GM12878 (cell line): ENCODE measurements around the gene NEUROD1.

ENCODE experiments used
- CTCF ChIP-seq, 3 experiments: IDR thresholded peaks in 2 of 3; conservative IDR thresholded peaks in 1 of 3; 2 replicates each; pipeline ENCODE4 v1.5.1; 2011; ENCODE audit warnings: low read depth in 3 of 3, low read length in 3 of 3, mild to moderate bottlenecking in 3 of 3, control low read depth in 2 of 3, moderate library complexity in 2 of 3, inconsistent platforms in 1 of 3, mixed read lengths in 1 of 3; ENCODE audit not compliant: control insufficient read depth in 2 of 3, insufficient read depth in 1 of 3; ENCODE audit errors: extremely low read depth in 1 of 3
- POLR2A ChIP-seq: IDR thresholded peaks from 2 replicates; pipeline ENCODE4 v1.6.1; 2011; ENCODE audit warnings: low read depth, mild to moderate bottlenecking, low read length
- SIN3A ChIP-seq: IDR thresholded peaks from 2 replicates; pipeline ENCODE4 v1.6.1; 2012; ENCODE audit warnings: low read depth, low read length, improper control_type of control experiment
- TBL1XR1 ChIP-seq: IDR thresholded peaks from 2 replicates; pipeline ENCODE4 v1.6.1; 2012; ENCODE audit warnings: low read depth, low read length, improper control_type of control experiment

DNA sequence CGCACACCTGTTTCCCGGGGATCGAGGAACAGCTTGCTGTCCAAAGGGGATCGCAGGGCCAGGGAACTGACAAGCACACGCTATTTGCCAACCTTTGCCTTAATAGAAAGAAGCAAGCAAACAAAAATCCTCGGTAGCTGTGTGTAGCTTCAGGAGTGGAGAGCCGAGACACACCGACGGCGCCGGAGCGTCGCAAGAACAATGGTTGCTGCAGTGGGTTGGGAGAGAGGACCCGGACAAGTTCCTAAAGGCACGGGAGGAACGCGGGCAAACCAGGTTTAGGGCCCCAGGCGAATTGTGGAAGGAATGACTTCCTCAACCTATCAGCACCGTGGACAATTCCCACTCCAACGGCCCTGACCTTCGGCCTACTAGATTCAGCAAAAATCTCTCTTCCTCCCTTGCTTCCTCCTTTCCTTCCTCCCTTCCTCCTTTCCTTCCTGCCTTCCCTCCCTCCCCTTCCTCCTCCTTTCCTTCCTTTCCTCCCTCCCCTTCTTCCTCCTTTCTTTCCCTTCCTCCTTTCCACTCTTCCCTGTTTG, 4.9 kb upstream of the NEUROD1 start:
- TF ChIP-seq SIN3A (no peak), POLR2A (no peak), CTCF (IDR thresholded peaks at IDR 0.05 in 2 of 3, conservative IDR thresholded peaks at IDR 0.05 in 1 of 3; ENCODE audit: control insufficient read depth in 2 of 3, extremely low read depth in 1 of 3, insufficient read depth in 1 of 3, low read depth in 3 of 3, low read length in 3 of 3) (no peak), TBL1XR1 (no peak)
